GM12892 (cell line): ENCODE measurements around the gene MRPL51.

Experiments used
- POLR2A ChIP-seq: IDR thresholded peaks from 2 replicates; pipeline ENCODE4 v1.6.1; 2011; ENCODE audit warnings: low read depth, low read length, control low read depth
- POLR2AphosphoS5 ChIP-seq: IDR thresholded peaks from 2 replicates; pipeline ENCODE4 v1.6.1; 2011; ENCODE audit warnings: low read depth, low read length, control low read depth
- TAF1 ChIP-seq: IDR thresholded peaks from 2 replicates; pipeline ENCODE4 v1.6.1; 2011; ENCODE audit warnings: low read depth, mild to moderate bottlenecking, control low read depth, low read length, borderline replicate concordance

GRCh38 chr12:6459004-6459337 lies 34.1 kb downstream of the MRPL51 start:
- TF ChIP-seq POLR2AphosphoS5 (no peak; the same call in 1 of the 2 replicates), TAF1 (no peak), POLR2A (peak; percentile 28)
